HG02642 (cell line): ENCODE results near the gene RAD51B.

Experiments used
- ATAC-seq: cut with Tn5 transposase; IDR thresholded peaks from one replicate; pipeline ENCODE4 v1.9.1; 2021; ENCODE audit warnings: mild to moderate bottlenecking; ENCODE audit not compliant: unreplicated experiment, poor library complexity

The RAD51B gene

DNA sequence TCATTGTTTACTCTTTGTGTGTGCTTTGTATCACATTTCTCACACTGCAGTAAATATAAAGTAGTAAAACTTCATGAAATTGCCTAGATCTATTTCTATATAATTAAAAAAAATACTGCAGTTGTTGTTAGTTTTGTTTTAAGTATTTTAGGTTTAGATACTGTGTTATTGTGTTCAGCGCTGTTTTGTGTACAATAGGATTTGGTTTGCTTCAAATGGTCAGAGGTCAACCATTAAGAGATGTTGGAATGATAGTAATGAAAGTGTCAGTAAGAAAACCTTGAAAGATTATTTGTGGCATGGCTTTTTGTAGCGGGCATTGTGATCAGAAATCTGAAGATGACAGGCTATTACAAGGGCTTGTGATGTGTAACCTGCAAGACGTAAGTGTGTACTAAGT is 67.9 kb downstream of the RAD51B start:
- no peak for ATAC-seq

DNA sequence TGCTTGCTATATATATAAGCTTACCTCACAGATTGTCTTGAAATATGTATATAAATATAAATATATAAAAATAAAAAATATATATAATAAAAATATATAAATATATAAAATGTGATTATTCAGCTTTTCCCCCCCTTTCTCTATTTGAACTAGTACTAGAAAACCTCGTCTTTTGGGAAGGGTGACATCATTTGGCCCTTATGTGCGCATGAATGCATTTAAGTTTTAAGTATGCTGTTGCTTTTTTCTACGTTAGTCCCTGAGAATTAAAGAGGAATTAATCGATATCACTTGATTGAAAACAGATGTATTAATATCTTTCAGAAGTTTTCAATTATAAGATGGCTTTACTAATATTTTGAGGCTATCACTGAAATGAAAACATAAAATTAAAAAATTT is 69.9 kb downstream of the RAD51B start:
- ATAC-seq: no peak

DNA sequence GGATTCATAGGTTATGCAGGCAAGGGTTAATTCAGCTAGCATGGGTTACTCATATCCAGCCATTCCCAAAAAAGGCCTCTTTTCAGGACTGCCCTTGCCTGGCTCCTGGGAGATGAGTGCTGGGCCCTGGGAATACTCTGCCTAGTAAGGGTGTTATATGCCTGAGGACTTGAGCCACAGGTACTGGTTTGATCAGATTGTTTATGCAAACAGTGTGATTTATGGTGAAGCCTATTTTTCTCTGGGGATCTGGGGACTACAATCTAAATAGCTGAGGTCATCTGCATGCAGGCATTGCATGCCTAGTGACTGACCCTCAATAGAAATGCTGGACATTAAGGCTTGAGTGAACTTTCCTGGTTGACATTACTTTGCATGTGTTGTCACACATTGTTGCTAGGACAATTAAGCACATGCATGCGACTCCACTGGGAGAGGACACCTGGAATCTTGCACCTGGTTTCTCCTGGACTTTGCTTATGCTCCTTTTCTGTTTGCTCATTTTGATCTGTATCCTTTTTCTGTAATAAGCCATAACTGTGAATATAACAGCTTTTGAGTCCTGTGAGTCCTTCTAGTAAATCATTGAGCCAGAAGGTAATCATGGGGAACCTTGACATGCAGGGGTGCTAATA is 73.0 kb downstream of the RAD51B start:
- no peak for ATAC-seq

DNA sequence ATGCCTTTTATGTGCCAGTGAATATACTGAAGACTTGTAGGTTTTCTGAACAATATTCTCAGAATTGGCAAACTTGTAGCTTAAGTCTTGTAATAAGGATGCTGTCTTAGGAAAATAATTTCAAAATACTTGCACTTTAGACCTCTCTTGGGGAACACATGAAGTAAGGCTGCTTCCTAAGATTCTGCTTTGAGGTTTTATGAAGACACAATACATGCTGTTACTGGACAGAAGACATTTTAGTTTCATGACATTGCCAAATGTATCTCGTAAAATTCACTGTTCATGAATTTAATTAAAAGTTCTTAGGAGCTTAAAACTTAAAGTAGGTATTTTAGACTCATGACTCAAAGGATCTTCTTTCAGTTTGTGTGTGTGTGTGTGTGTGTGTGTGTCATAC is 80.7 kb downstream of the RAD51B start:
- no peak for ATAC-seq

DNA sequence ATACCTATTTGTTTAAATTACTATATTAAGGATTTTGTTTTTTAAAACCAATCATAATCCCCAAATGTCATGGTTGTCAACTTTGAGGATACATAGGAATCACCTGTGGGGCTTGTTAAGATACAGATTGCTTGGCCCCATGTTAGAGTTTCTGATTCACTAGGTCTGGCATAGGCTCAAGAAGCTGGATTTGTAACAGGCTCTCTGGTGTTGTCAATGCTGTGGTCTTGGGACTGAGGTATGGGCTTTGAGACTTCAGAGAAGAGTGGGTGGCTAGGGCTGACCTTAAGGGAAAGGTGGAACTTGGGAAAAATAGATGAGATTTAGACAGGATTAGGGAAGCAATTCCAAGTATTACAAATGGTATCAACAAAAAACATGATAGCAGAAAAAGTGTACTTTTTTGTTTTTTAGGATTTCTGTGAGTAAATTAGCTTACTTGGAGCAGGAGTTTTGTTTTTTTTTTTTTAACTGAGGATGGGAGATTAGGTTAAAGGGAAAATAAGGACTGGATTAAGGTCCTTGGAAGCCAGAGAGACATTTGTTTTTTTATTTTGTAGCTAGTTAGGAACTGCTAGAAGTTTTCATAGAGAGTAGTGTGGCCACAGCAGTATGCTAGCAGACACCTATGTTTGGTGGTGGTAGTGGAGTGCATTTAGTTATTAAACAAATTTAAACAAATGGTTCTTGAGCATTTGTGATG is 88.6 kb downstream of the RAD51B start:
- ATAC-seq: no peak

DNA sequence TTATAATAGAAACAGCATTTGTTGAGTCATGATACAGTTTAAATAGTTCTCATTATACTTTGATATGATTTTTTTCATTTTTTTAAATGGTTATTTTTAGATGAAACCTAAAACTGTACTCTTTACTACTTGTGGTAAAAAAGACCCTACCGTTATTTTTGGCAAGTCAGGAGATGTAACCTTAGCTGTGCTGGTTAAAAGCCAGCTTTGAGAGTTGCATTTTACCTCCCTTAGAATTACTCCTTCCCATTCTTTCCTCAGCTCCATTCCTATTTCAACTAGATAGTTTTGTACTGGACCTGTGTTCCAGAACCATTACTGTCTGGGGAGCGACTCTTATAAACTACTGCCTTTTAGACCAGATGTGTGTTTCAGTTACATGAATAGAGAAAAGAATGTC is 92.0 kb downstream of the RAD51B start:
- ATAC-seq: no peak

DNA sequence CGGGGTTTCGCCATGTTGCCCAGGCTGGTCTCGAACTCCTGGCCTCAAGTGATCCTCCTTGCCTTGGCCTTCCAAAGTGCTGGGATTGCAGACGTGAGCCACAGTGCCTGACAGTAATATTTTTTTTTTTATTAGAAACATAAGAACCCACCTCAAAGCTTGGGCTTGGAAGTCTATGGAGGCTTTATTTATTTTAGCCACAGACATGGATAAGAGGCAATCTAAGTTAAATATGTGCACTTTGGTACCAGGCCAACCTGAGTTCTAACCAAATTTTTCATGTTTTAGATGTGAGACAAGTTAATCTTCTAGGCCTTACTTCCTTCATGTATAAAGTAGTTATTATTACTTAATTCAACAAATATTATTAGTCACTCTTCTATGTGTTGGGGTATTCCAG is 96.9 kb downstream of the RAD51B start:
- ATAC-seq: no peak

DNA sequence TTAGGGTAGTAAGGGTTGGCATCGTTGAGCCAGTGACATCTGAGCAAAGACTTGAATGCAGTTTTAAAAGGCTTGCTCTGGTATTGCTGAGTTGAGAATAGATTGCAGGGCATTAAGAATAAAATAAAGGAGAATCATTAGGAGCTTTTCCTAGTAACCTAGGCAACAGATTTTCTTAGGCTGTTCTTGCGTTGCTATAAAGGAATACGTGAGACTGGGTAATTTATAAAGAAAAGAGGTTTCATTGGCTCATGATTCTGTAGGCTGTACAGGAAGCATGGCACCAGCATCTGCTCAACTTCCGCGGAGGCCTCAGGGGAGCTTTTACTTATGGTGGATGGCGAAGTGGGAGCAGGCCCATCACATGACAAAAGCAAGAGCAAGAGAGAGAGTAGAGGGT is 97.4 kb downstream of the RAD51B start:
- ATAC-seq: no peak

DNA sequence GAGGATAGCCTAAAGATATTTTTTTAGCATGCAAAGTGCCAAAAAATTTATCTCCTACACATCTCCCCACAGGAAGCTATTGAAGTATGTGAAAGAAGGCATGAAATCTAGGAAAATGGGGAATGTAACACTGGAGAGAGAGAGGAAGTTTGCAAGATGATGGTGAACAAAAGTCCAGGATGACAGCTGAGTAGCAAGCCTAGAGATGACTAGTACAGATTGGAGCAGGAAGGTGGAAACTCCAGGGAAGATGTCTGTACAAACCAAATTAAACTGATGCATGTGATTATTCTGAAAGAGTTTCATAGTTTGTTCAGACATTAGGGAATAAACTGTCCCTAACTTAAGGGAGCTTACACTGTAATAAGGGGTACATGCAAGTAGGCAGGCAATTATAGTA is 99.3 kb downstream of the RAD51B start:
- ATAC-seq: no peak

DNA sequence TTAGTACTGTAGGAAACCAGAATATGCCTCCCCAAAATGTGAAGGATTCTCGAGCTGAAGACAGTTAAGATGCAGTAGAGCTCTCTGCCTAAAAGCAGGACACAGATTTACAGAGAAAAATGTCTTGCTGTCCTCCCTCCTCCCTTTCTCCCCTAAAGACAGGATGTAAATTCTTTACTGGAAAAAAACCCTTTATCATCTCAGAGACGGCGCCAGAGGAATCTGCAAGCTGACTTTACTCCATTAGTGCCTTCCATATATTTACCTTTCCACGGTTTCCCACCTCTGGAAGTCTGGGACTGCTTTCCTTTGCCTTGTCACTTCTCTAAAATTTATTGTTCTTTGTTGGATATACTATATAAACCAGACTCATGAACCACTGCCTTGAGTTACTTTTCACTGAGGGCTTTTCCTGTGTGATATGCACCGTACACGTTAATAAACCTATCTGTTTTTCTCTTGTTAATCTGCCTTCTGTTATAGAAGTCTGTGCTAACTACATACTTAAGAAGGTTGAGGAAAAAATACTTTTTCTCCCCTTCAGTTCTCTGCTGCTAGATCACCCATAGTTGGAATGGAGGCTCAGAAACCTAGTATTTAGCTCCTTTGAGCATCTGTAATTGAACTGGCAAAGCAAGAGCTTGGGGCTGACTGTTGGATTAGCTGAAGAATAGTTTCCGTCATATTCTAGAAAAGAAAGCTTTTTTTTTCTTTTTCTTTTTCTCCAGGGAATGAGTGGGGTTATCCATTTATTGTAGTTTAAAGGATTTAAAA is 99.9 kb downstream of the RAD51B start:
- ATAC-seq: no peak

DNA sequence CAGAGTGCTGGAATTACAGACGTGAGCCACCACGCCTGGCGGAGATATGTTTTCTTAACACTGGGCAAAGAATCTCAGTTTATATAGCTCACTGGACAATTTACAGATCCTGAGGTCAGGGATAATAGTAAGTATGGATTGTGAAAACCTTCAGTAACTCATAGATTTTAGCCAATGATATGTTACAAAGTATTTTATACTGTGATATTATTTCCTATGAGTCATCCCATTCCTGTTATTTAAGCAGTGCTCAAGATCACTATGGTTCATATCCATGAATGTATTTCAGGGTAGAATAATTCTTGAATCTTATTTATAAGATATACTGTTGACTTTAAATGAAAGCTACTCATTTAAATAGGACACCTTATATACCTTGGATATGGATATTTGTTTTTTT is 107.2 kb downstream of the RAD51B start:
- ATAC-seq: no peak

DNA sequence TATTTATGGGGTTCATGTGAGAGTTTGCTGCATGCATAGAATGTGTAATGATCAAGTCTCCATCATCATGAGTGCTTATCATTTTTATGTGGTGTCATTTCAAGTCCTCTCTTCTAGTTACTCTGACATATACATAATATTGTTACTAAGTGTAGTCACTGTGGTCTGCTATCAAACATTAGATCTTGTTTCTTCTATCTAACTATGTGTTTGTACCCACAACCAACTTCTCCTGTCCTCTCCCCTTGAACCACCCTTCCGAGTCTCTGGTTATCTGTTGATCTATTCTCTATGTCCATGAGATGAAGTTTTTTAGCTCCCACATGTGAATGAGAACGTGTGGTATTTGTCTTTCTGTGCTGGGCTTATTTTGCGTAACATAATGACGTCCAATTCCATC is 107.7 kb downstream of the RAD51B start:
- no peak for ATAC-seq

DNA sequence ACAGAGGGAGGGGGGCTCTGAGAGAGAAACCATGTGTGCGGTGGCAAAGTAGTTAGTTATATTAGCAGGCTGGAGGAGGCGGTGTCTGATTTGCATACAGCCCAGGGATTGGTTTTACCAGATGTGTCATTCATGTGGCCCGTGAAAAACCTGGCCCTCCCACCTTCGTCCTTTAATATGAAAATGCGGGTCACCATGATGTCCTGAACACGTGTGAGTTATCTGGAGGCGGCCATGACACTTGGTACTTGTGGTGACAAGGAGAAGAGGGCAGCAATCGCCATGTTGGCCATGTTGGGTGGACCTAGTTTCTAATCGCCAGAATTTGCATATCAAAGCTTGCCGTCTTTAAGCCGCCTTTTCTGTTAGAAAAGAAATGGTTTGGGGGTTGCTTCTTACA is 108.8 kb downstream of the RAD51B start:
- no peak for ATAC-seq

DNA sequence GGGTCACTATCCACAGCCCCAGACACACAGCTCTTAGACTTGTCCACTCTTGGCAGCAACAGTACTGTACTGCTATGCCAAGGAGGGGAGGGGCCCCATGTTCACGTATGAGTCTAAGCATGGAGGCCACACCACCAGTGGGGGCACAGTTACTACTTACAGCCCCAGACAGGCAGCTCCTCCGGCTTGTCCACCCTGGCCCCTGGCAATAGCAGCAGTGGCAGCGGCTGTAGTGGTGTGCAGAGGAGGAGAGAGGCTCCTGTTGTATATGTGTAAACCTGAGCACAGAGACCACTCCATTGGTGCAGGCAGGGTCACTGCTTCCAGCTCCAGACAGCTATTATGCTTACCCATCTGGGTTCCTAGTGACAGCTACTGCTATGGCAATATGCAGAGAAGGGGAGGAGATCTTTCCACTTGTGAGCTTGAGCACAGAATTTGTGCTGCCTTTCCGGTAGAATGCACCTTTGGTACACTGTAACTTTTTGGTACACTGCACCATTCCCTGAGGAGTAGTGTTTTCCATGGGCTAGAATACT is 113.2 kb downstream of the RAD51B start:
- ATAC-seq: no peak

DNA sequence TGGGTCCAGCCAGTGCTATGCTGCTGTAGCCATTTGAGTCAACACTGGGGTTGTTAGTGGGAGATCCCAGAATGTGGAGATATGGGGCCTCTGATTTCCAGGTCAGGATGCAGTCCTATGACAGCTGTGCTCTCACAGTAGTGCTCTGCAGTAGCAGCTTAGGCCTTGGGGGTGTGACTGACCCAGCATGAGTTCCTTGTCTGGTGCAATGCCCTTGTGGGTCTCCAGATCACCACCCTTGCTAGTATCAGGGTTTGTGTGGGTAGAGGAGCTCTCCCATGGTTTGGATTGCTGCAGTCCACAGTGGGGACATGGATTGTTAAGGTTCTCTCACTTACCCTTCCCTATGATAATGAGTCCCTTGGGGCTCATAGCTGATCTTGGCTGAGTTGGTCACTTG is 113.7 kb downstream of the RAD51B start:
- ATAC-seq: no peak

DNA sequence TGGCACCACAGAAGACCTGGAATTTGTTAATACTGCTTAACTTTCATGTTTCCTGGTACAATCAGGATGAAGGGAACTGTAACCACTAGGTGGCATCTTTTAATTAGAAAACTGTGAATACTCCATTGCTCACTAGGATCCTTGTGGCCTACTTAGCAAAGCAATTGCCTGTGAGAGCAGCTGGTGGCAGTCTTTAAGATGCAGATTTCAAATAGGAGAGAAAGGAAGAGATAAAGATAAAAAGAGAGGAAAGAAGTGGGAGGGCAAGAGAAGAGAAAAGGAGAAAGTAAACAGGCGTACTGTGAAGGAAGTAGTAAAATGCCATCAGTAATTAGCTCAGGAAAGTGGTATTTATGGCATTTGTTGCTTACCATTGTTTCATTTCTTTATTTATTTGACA is 114.5 kb downstream of the RAD51B start:
- no peak for ATAC-seq

DNA sequence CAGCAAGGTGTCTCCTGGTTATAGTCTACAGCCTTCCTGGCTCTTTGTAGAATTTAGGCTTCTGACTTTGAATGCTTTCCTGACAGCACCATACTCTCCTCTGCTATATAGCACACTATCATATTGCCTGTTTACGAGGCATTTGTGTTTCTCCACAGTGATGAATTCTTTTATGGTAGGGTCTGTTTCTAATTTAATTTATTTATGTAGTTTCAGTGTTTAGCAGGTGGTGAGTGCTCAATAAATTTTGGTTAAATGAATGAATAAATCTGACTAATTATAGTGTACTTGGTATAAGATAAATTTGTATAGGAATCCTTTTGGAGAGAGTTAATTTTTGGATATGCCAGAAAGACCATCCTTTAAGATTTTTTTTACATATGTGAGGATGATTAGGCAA is 115.3 kb downstream of the RAD51B start:
- ATAC-seq: no peak

DNA sequence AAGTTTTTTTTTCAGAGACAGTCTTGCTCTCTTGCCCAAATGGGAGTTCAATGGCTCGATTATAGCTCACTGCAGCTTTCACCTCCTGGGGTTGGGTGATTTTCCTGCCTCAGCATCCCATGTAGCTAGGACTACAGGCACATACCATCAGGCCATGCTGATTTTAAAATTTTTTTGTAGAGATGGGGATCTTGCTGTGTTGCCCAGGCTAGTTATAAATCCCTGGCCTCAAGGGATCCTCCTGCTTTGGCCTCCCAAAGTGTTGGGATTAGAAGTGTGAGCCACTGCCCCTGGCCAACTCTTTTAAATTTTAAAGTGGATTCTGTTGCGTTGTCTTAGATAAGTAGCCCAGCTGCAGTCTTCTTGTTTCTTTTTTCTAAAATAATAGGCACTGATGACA is 115.8 kb downstream of the RAD51B start:
- ATAC-seq: no peak

DNA sequence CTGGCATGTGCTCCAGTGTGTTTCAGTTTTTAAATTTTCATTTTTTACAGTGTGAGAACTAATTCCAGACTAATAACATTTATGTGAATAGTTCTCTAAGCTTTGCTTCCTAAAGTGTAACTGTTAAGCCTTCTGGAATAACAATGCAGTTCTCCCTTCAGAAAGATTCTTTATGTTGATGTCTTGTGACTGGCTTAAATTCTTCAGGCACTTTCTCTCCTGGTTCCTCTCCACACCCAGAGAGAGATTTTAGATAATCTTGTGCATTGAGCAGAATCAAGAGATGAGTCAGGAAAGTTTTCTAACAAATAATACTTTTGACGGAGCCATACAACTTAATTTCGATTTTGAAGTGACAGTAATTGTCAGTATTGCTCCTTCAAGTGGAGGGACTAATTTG is 118.5 kb downstream of the RAD51B start:
- no peak for ATAC-seq

DNA sequence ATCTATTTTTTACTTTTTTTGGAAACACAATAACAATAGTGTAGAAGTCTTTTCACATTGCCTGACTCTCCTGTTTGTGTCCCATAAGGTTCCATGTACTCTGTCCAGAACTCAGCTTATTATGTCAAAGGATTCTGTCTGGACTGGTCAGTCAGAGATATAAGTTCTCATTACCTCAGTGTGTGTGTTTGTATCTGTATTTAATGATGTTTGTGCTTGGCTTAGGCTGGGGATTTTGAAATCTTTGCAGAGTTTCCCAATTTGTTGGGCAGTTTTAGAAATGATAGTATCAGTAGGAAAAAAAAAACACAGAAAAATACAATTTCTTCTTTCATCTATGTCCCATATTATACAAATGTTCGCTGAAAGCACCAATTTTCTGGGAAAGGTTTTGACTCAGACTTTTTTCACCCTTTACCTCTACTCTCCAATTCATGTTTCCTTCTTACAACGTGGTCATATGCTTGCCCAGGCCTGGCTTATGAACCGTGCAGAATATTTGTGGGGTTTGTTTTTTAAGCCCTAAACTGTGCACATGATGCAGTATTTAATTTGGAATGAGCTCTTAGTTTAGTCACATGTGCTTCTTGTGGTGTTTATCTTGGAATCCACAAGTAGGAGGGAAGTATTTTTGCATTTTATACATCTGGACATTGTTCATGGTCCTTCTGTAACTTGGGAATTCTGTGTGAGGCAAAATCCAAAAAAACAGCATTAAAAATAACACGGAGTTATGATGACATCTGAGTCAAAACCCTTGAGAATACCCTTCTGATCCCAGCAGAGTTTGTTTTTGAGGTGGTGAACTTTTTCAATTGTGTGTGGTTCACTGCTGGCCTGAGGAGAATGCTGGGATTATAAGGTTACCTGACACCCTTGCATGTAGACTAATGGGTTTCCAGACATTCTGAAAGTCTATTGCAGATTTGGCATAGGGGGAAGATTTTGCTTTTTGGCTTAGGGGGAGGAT is 121.2 kb downstream of the RAD51B start:
- ATAC-seq: no peak
